Measurements from ENCODE around the gene RBM4B. TPM values are rescaled to one million over a fixed set of nuclear protein-coding genes. Genes with fewer than 3 reads are reported as not detected.

The RBM4B gene
- total and polyA plus RNA-seq, 2 of the 13 experiments (the other 11 are each of a cell fraction or from before 2014, with no cell fraction given): 25.8 to 32.4 TPM

DNA sequence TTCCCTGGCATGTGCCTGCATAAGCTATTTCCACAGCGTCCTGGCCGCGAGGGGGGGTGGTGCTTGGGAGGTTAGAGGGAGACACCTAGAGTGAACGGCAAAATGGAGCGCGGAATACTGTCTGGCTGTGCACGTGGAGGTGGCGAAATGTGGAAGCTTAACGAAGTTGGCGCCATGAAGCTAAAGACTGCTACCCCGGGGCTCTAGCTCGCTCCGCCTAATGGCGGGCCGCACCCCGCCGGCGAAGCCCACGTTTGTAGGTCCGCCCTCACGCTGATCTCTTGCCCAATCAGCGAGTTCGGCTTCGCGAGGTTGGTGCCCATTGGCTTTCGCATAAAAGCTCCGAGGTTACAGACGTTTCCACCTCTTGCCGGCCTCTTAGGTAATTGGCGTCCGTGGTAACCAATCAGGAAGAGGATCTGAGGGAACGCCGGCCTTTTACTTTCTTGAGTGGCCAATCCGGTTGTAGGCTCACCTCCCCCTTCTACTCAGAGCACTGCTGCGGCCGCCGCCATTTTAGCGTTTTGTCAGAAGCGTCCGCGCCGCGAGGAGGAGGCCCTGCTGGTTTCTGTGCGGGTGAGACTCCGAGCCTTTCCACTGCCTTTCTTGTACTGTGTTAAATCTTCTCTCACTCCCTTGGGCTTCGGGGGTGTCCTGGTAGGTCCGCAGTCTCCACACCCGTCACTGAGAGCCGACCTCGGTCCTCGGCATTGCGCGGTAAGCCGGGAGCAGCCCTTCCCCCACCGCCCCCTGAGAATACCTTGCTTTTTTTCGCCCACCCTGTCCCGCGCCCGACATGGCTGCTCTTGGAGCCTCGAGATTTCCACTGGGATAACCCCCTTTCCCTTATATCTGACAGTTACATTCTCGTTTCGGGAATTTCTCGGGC is 39.3 kb downstream of the RBM4B start, which contains the start of gene RBM4 (continued):
- TF ChIP-seq MBD4 (IDR thresholded peaks at IDR 0.05; ENCODE audit: borderline replicate concordance, low read length) (peak; percentile 25; the same call in 1 of the 2 replicates), MZF1 (CRISPR knock-in tag; IDR thresholded peaks at IDR 0.05; ENCODE audit: borderline replicate concordance) (0 out of 2 replicates have a peak, but pooled peaks have one; percentile 76), NR2F2 (IDR thresholded peaks at IDR 0.05; ENCODE audit: borderline replicate concordance, low read depth) (no peak), ATRX (CRISPR knock-in tag; IDR thresholded peaks at IDR 0.05; ENCODE audit: borderline replicate concordance) (no peak), TBL1XR1 (IDR thresholded peaks at IDR 0.05; ENCODE audit: borderline replicate concordance, low read length, partially characterized antibody) (no peak), RELA (CRISPR knock-in tag; IDR thresholded peaks at IDR 0.05) (no peak), HOXA7 (CRISPR knock-in tag; IDR thresholded peaks at IDR 0.05) (no peak), CCAR2 (optimal IDR thresholded peaks at IDR 0.05; ENCODE audit: low read depth, low read length) (no peak), ZNF362 (CRISPR knock-in tag; IDR thresholded peaks at IDR 0.05; ENCODE audit: borderline replicate concordance) (peak; percentile 9; the same call in 1 of the 2 replicates), SMC3 (IDR thresholded peaks at IDR 0.05; ENCODE audit: low read length) (no peak), HHEX (CRISPR knock-in tag; IDR thresholded peaks at IDR 0.05) (no peak), HES4 (CRISPR knock-in tag; IDR thresholded peaks at IDR 0.05; ENCODE audit: borderline replicate concordance) (peak; percentile 87), ZNF607 (CRISPR knock-in tag; IDR thresholded peaks at IDR 0.05; ENCODE audit: borderline replicate concordance) (peak; percentile 86), ZFP36 (IDR thresholded peaks at IDR 0.05; ENCODE audit: borderline replicate concordance, low read depth, low read length, partially characterized antibody) (no peak), ASH2L (IDR thresholded peaks at IDR 0.05; ENCODE audit: insufficient read length, low read depth, low read length) (peak; percentile 90), REL (CRISPR knock-in tag; conservative IDR thresholded peaks at IDR 0.05) (0 out of 2 replicates have a peak, but pooled peaks have one; percentile 71)
- TF ChIP-seq, protein P1, sequence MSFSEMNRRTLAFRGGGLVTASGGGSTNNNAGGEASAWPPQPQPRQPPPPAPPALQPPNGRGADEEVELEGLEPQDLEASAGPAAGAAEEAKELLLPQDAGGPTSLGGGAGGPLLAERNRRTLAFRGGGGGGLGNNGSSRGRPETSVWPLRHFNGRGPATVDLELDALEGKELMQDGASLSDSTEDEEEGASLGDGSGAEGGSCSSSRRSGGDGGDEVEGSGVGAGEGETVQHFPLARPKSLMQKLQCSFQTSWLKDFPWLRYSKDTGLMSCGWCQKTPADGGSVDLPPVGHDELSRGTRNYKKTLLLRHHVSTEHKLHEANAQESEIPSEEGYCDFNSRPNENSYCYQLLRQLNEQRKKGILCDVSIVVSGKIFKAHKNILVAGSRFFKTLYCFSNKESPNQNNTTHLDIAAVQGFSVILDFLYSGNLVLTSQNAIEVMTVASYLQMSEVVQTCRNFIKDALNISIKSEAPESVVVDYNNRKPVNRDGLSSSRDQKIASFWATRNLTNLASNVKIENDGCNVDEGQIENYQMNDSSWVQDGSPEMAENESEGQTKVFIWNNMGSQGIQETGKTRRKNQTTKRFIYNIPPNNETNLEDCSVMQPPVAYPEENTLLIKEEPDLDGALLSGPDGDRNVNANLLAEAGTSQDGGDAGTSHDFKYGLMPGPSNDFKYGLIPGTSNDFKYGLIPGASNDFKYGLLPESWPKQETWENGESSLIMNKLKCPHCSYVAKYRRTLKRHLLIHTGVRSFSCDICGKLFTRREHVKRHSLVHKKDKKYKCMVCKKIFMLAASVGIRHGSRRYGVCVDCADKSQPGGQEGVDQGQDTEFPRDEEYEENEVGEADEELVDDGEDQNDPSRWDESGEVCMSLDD (CRISPR knock-in tag; IDR thresholded peaks at IDR 0.05; ENCODE audit: borderline replicate concordance): no peak
- TF ChIP-seq, protein P2, sequence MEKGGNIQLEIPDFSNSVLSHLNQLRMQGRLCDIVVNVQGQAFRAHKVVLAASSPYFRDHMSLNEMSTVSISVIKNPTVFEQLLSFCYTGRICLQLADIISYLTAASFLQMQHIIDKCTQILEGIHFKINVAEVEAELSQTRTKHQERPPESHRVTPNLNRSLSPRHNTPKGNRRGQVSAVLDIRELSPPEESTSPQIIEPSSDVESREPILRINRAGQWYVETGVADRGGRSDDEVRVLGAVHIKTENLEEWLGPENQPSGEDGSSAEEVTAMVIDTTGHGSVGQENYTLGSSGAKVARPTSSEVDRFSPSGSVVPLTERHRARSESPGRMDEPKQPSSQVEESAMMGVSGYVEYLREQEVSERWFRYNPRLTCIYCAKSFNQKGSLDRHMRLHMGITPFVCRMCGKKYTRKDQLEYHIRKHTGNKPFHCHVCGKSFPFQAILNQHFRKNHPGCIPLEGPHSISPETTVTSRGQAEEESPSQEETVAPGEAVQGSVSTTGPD (CRISPR knock-in tag; IDR thresholded peaks at IDR 0.05): 0 out of 2 replicates have a peak, but pooled peaks have one; percentile 34
- TF ChIP-seq, protein P3, sequence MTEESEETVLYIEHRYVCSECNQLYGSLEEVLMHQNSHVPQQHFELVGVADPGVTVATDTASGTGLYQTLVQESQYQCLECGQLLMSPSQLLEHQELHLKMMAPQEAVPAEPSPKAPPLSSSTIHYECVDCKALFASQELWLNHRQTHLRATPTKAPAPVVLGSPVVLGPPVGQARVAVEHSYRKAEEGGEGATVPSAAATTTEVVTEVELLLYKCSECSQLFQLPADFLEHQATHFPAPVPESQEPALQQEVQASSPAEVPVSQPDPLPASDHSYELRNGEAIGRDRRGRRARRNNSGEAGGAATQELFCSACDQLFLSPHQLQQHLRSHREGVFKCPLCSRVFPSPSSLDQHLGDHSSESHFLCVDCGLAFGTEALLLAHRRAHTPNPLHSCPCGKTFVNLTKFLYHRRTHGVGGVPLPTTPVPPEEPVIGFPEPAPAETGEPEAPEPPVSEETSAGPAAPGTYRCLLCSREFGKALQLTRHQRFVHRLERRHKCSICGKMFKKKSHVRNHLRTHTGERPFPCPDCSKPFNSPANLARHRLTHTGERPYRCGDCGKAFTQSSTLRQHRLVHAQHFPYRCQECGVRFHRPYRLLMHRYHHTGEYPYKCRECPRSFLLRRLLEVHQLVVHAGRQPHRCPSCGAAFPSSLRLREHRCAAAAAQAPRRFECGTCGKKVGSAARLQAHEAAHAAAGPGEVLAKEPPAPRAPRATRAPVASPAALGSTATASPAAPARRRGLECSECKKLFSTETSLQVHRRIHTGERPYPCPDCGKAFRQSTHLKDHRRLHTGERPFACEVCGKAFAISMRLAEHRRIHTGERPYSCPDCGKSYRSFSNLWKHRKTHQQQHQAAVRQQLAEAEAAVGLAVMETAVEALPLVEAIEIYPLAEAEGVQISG (CRISPR knock-in tag; IDR thresholded peaks at IDR 0.05): 0 out of 2 replicates have a peak, but pooled peaks have one; percentile 24

Measured in HepG2 (cell line).